Measurements from ENCODE around the gene GATAD2A.
A peak's percentile ranks its signal among the peaks of the same experiment; 100 is the strongest.
"Not testable (repeated sequence)": the region's sequence is repeated elsewhere in the genome, so short reads cannot be mapped to it uniquely, and the experiment has no call there.

GATAD2A gene

GRCh38 chr19:19385896-19386869, 19.3 kb upstream of the GATAD2A start:
- Histone ChIP-seq H4K20me1 (ENCODE audit: insufficient read depth, low read length) (0 out of 2 replicates have a peak, but pooled peaks cover 5% of the 10 kb centered on the region), H2AFZ (ENCODE audit: low read depth, low read length) (no peak overlapping the region)

GRCh38 chr19:19387108-19387507, 18.4 kb upstream of the GATAD2A start:
- Histone ChIP-seq H3K4me1 (ENCODE audit: low read length) (peaks cover 11% of the 10 kb centered on the region), H3K36me3 (replicated peaks; ENCODE audit: low read depth, low read length) (peaks cover 2% of the 10 kb centered on the region), H3K27ac (ENCODE audit: low read length) (no peak overlapping the region), H3K4me3 (ENCODE audit: low read length) (peak overlapping the region; percentile 94), H3K9me3 (ENCODE audit: insufficient read depth, low read length) (no peaks in the 10 kb centered on the region), H3K4me2 (ENCODE audit: low read length) (peak overlapping the region; percentile 92), H4K20me1 (ENCODE audit: insufficient read depth, low read length) (peaks cover 5% of the 10 kb centered on the region; the same call in 1 of the 2 replicates), H3K27me3 (ENCODE audit: low read depth, low read length) (no peaks in the 10 kb centered on the region), H3K9ac (ENCODE audit: low read length) (peak overlapping the region; percentile 98), H3K79me2 (ENCODE audit: low read length) (peaks cover 52% of the 10 kb centered on the region), H2AFZ (ENCODE audit: low read depth, low read length) (no peak overlapping the region)
- TF ChIP-seq, protein P1, sequence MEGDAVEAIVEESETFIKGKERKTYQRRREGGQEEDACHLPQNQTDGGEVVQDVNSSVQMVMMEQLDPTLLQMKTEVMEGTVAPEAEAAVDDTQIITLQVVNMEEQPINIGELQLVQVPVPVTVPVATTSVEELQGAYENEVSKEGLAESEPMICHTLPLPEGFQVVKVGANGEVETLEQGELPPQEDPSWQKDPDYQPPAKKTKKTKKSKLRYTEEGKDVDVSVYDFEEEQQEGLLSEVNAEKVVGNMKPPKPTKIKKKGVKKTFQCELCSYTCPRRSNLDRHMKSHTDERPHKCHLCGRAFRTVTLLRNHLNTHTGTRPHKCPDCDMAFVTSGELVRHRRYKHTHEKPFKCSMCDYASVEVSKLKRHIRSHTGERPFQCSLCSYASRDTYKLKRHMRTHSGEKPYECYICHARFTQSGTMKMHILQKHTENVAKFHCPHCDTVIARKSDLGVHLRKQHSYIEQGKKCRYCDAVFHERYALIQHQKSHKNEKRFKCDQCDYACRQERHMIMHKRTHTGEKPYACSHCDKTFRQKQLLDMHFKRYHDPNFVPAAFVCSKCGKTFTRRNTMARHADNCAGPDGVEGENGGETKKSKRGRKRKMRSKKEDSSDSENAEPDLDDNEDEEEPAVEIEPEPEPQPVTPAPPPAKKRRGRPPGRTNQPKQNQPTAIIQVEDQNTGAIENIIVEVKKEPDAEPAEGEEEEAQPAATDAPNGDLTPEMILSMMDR (IDR thresholded peaks at IDR 0.05; ENCODE audit: low read depth, low read length) = no peak
- TF ChIP-seq EZH2phosphoT487 (IDR thresholded peaks at IDR 0.05; ENCODE audit: low read depth) = no peak

More at GRCh38 chr19:19385896-19386869, 19.3 kb upstream of the GATAD2A start:
- H3K4me3 ChIP-seq (ENCODE audit: low read length) = peak overlapping the region; percentile 94
- H3K79me2 ChIP-seq (ENCODE audit: low read length) = peaks cover 46% of the 10 kb centered on the region
- H3K9me3 ChIP-seq (ENCODE audit: insufficient read depth, low read length) = no peaks in the 10 kb centered on the region
- H3K27ac ChIP-seq (ENCODE audit: low read length) = peak overlapping the region; percentile 54
- no peak for TF ChIP-seq EZH2phosphoT487 (IDR thresholded peaks at IDR 0.05; ENCODE audit: low read depth)
- TF ChIP-seq, protein P1 (IDR thresholded peaks at IDR 0.05; ENCODE audit: low read depth, low read length) = peak; percentile 25
- peak overlapping the region; percentile 98 for H3K9ac ChIP-seq (ENCODE audit: low read length)
- H3K4me1 ChIP-seq (ENCODE audit: low read length) = peaks cover 16% of the 10 kb centered on the region
- H3K36me3 ChIP-seq (replicated peaks; ENCODE audit: low read depth, low read length) = peaks cover 2% of the 10 kb centered on the region
- H3K27me3 ChIP-seq (ENCODE audit: low read depth, low read length) = no peaks in the 10 kb centered on the region
- peak overlapping the region; percentile 92 for H3K4me2 ChIP-seq (ENCODE audit: low read length)

GRCh38 chr19:19388568-19389555, 16.6 kb upstream of the GATAD2A start:
- Histone ChIP-seq H3K27ac (ENCODE audit: low read length) (no peak overlapping the region), H4K20me1 (ENCODE audit: insufficient read depth, low read length) (peaks cover 9% of the 10 kb centered on the region), H3K9ac (ENCODE audit: low read length) (no peak overlapping the region), H3K9me3 (ENCODE audit: insufficient read depth, low read length) (no peaks in the 10 kb centered on the region), H2AFZ (ENCODE audit: low read depth, low read length) (no peak overlapping the region), H3K4me1 (ENCODE audit: low read length) (peaks cover 11% of the 10 kb centered on the region), H3K4me3 (ENCODE audit: low read length) (no peak overlapping the region), H3K4me2 (ENCODE audit: low read length) (no peak overlapping the region), H3K79me2 (ENCODE audit: low read length) (peaks cover 69% of the 10 kb centered on the region), H3K36me3 (replicated peaks; ENCODE audit: low read depth, low read length) (peaks cover 2% of the 10 kb centered on the region), H3K27me3 (ENCODE audit: low read depth, low read length) (no peaks in the 10 kb centered on the region)
- no peak for TF ChIP-seq EZH2phosphoT487 (IDR thresholded peaks at IDR 0.05; ENCODE audit: low read depth)
- TF ChIP-seq, protein P1 (IDR thresholded peaks at IDR 0.05; ENCODE audit: low read depth, low read length) = no peak

DNA sequence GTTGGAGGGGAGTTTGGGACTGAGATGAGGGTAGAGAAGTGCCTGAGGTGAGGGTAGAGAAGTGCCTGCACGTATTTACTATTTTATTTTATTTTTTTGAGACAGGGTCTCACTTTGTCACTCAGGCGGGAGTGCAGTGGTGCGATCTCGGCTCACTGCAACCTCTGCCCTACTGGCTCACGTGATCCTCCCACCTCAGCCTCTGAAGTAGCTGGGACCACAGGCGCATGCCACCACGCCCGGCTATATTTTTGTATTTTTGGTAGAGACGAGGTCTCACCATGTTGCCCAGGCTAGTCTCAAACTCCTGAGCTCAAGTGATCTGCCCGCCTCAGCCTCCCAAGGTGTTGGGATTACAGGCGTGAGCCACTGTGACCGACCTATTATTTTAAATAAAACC, 15.8 kb upstream of the GATAD2A start:
- H3K36me3 ChIP-seq (replicated peaks; ENCODE audit: low read depth, low read length); H3K4me3 ChIP-seq (ENCODE audit: low read length); H3K4me2 ChIP-seq (ENCODE audit: low read length); H2AFZ ChIP-seq (ENCODE audit: low read depth, low read length); H3K9ac ChIP-seq (ENCODE audit: low read length); H3K27ac ChIP-seq (ENCODE audit: low read length); H3K27me3 ChIP-seq (ENCODE audit: low read depth, low read length); H3K9me3 ChIP-seq (ENCODE audit: insufficient read depth, low read length); H3K4me1 ChIP-seq (ENCODE audit: low read length): not testable (repeated sequence)
- Histone ChIP-seq H3K79me2 (ENCODE audit: low read length) (peaks cover 76% of the 10 kb centered on the region), H4K20me1 (ENCODE audit: insufficient read depth, low read length) (peaks cover 12% of the 10 kb centered on the region)

- not testable (repeated sequence) for H3K36me3 ChIP-seq (replicated peaks; ENCODE audit: low read depth, low read length); H3K27ac ChIP-seq (ENCODE audit: low read length); H3K9ac ChIP-seq (ENCODE audit: low read length)
Measured at GRCh38 chr19:19394333-19394732, 11.1 kb upstream of the GATAD2A start.

More at GRCh38 chr19:19394333-19394732, 11.1 kb upstream of the GATAD2A start:
- H3K4me1 ChIP-seq (ENCODE audit: low read length); H3K27me3 ChIP-seq (ENCODE audit: low read depth, low read length); H3K4me2 ChIP-seq (ENCODE audit: low read length); H3K9me3 ChIP-seq (ENCODE audit: insufficient read depth, low read length); H2AFZ ChIP-seq (ENCODE audit: low read depth, low read length); H3K4me3 ChIP-seq (ENCODE audit: low read length): not testable (repeated sequence)
- H4K20me1 ChIP-seq (ENCODE audit: insufficient read depth, low read length) = peaks cover 17% of the 10 kb centered on the region
- H3K79me2 ChIP-seq (ENCODE audit: low read length) = peaks cover 80% of the 10 kb centered on the region
